NCI-H82 (cell line): ENCODE data around the gene PCDHA4.
"Not testable (repeated sequence)": the region's sequence is repeated elsewhere in the genome, so short reads cannot be mapped to it uniquely, and the experiment has no call there.

ENCODE experiments used
- DNase-seq: peaks from one replicate; lab custom pipeline; 2025; lab: John Stamatoyannopoulos, UW

PCDHA4 gene

GRCh38 chr5:140806834-140807775 lies at the start of gene PCDHA4:
TSS of gene PCDHA4 (plus strand) at chr5:140807068.
- no peak for DNase-seq

- no peak for DNase-seq
These were observed 42.5 kb upstream of the PCDHA4 start for GRCh38 chr5:140764177-140764973.

- no peak for DNase-seq
These were observed 39.4 kb upstream of the PCDHA4 start for GRCh38 chr5:140767444-140767843.

- DNase-seq = no peak
These were observed 26.4 kb upstream of the PCDHA4 start for GRCh38 chr5:140780512-140780911.

GRCh38 chr5:140785905-140786686 lies 20.8 kb upstream of the PCDHA4 start, which contains the start of gene PCDHA1:
TSS of gene PCDHA1 (plus strand) at chr5:140786140.
- peak; percentile 30 for DNase-seq

- not testable (repeated sequence) for DNase-seq
These were observed 19.4 kb upstream of the PCDHA4 start for GRCh38 chr5:140787422-140787821.

GRCh38 chr5:140787849-140788504 lies 18.9 kb upstream of the PCDHA4 start:
- not testable (repeated sequence) for DNase-seq

GRCh38 chr5:140791089-140791488 lies 15.8 kb upstream of the PCDHA4 start:
- DNase-seq = no peak

- peak; percentile 70 for DNase-seq
These were observed 12.1 kb upstream of the PCDHA4 start, which contains the start of gene PCDHA2 for GRCh38 chr5:140794595-140795258. TSS of gene PCDHA2 (plus strand) at chr5:140794852.

GRCh38 chr5:140795259-140795641 lies 11.6 kb upstream of the PCDHA4 start:
- DNase-seq = peak; percentile 61

GRCh38 chr5:140796072-140796717 lies 10.7 kb upstream of the PCDHA4 start:
- DNase-seq = not testable (repeated sequence)

GRCh38 chr5:140796718-140797095 lies 10.2 kb upstream of the PCDHA4 start:
- no peak for DNase-seq

GRCh38 chr5:140800816-140801493 lies 5.9 kb upstream of the PCDHA4 start, which contains the start of gene PCDHA3:
TSS of gene PCDHA3 (plus strand) at chr5:140801057.
- DNase-seq = peak; percentile 0

GRCh38 chr5:140801494-140801841 lies 5.4 kb upstream of the PCDHA4 start:
- DNase-seq = no peak

- not testable (repeated sequence) for DNase-seq
These were observed 4.5 kb upstream of the PCDHA4 start for GRCh38 chr5:140802381-140802780.

GRCh38 chr5:140802781-140803271 lies 4.0 kb upstream of the PCDHA4 start:
- DNase-seq = no peak

GRCh38 chr5:140808241-140808888 lies 1.5 kb downstream of the PCDHA4 start:
- not testable (repeated sequence) for DNase-seq

GRCh38 chr5:140808889-140809291 lies 2.0 kb downstream of the PCDHA4 start:
- DNase-seq = no peak
